Measurements from ENCODE around the gene TBX18. TPM values are rescaled to one million over a fixed set of nuclear protein-coding genes. Genes with fewer than 3 reads are reported as not detected.

Gene TBX18
- polyA plus RNA-seq, 1 experiment: 34.5 TPM

GRCh38 chr6:84774157-84774984 lies 10.0 kb upstream of the TBX18 start:
- TF ChIP-seq CTCF (IDR thresholded peaks at IDR 0.05; ENCODE audit: insufficient read depth, low read depth, low read length): peak; percentile 26; the same call in 1 of the 2 replicates
- peaks cover 4% of the 10 kb centered on the region; the same call in 1 of the 2 replicates for H3K27me3 ChIP-seq (ENCODE audit: control insufficient read depth, insufficient read depth, low read length)
- ChIA-PET POLR2A (interaction anchor here (0.6 kb wide), 1 partner anchor 266 kb away, joined by 3 read pairs; no protein-coding TSS in a partner anchor), CTCF (interaction anchor here (0.6 to 2.5 kb wide), 15 partner anchors 9 to 967 kb away, joined by 3 to 9 read pairs (median 3); partner anchors contain the start of genes CEP162 and TBX18)
- H3K36me3 ChIP-seq (ENCODE audit: control insufficient read depth, insufficient read depth, low read length): no peaks in the 10 kb centered on the region
- DNase-seq (ENCODE audit: low read depth): no peak
- H3K4me3 ChIP-seq (ENCODE audit: low read depth, low read length): peak overlapping the region; percentile 41

GRCh38 chr6:84773431-84774156 lies 9.2 kb upstream of the TBX18 start:
- Histone ChIP-seq H3K27me3 (ENCODE audit: control insufficient read depth, insufficient read depth, low read length) (peaks cover 4% of the 10 kb centered on the region; the same call in 1 of the 2 replicates), H3K4me3 (ENCODE audit: low read depth, low read length) (peak overlapping the region; percentile 41), H3K36me3 (ENCODE audit: control insufficient read depth, insufficient read depth, low read length) (no peaks in the 10 kb centered on the region)
- TF ChIP-seq CTCF (IDR thresholded peaks at IDR 0.05; ENCODE audit: insufficient read depth, low read depth, low read length): no peak
- no peak for DNase-seq (ENCODE audit: low read depth)
- ChIA-PET POLR2A (no interaction called here), CTCF (interaction anchor here (0.6 to 2.5 kb wide), 12 partner anchors 9 to 511 kb away, joined by 3 to 9 read pairs (median 3); partner anchors contain the start of gene TBX18)

GRCh38 chr6:84773133-84773430 lies 8.7 kb upstream of the TBX18 start:
- no peak for DNase-seq (ENCODE audit: low read depth)
- H3K27me3 ChIP-seq (ENCODE audit: control insufficient read depth, insufficient read depth, low read length): peaks cover 4% of the 10 kb centered on the region; the same call in 1 of the 2 replicates
- POLR2A ChIA-PET: no interaction called here
- no peaks in the 10 kb centered on the region for H3K36me3 ChIP-seq (ENCODE audit: control insufficient read depth, insufficient read depth, low read length)
- TF ChIP-seq CTCF (IDR thresholded peaks at IDR 0.05; ENCODE audit: insufficient read depth, low read depth, low read length): no peak
- CTCF ChIA-PET: interaction anchor here (0.7 to 2.5 kb wide), 7 partner anchors 8 to 347 kb away, joined by 3 to 9 read pairs (median 3); partner anchors contain the start of gene TBX18
- H3K4me3 ChIP-seq (ENCODE audit: low read depth, low read length): peak overlapping the region; percentile 41

- TF ChIP-seq CTCF (IDR thresholded peaks at IDR 0.05; ENCODE audit: insufficient read depth, low read depth, low read length): no peak
- Histone ChIP-seq H3K27me3 (ENCODE audit: control insufficient read depth, insufficient read depth, low read length) (peaks cover 4% of the 10 kb centered on the region; the same call in 1 of the 2 replicates), H3K4me3 (ENCODE audit: low read depth, low read length) (no peak overlapping the region), H3K36me3 (ENCODE audit: control insufficient read depth, insufficient read depth, low read length) (no peaks in the 10 kb centered on the region)
- ChIA-PET CTCF (interaction anchor here (0.7 to 2.5 kb wide), 5 partner anchors 9 to 344 kb away, joined by 3 to 9 read pairs (median 3); no protein-coding TSS in a partner anchor), POLR2A (no interaction called here)
- DNase-seq (ENCODE audit: low read depth): no peak
These were observed 8.2 kb upstream of the TBX18 start for GRCh38 chr6:84772428-84773132.

Data from BJ (cell line).